HepG2 (cell line): ENCODE measurements around the gene DPH7. TPM values are rescaled to one million over a fixed set of nuclear protein-coding genes. Genes with fewer than 3 reads are reported as not detected.
"Not testable (repeated sequence)": the region's sequence is repeated elsewhere in the genome, so short reads cannot be mapped to it uniquely, and the experiment has no call there.

Source experiments
- ATAC-seq: fragments of 200-7000 bp; cut with Tn5 transposase; 3 replicates; pipeline ENCODE4 v1.9.1; 2020; ENCODE audit warnings: mild to moderate bottlenecking, moderate library complexity
- BruUV-seq: library from RNA; stranded (reverse); fragments of 400-500 nt; replicated peaks from 2 replicates; lab custom pipeline; 2021; lab: Mats Ljungman, UMichigan
- CTCF ChIA-PET: fragments of 300-600 bp; formaldehyde crosslinking; extraction: SDS; loops from one replicate; lab custom pipeline; 2021; ENCODE audit warnings: low total read pairs, inconsistent platforms, low intra/inter-chr PET ratio; lab: Yijun Ruan, JAX
- POLR2A ChIA-PET: fragments of 350-600 bp; sonication (Branson Sonifier 250); formaldehyde crosslinking; loops from one replicate; lab custom pipeline; 2020; ENCODE audit warnings: antibody characterized with exemption, inconsistent platforms; lab: Yijun Ruan, JAX
- DNase-seq: peaks from one replicate; pipeline ENCODE4 v3.0.0-alpha.2; 2015; ENCODE audit warnings: low spot score
- FAIRE-seq: peaks from 3 replicates; lab custom pipeline; 2011; peaks lifted over from hg19 to GRCh38; lab: Jason Lieb, UNC
- H2AFZ ChIP-seq: one replicate; pipeline ENCODE4 v1.6.1; 2011; ENCODE audit warnings: low read length, inconsistent platforms
- H3K27ac ChIP-seq: fragments of 300-600 bp; 3 replicates; pipeline ENCODE4 v1.8.0; 2011; ENCODE audit warnings: mixed run types, mild to moderate bottlenecking, mixed read lengths, low read length, inconsistent platforms; ENCODE audit not compliant: insufficient read depth; ENCODE audit errors: extremely low read length
- H3K27me3 ChIP-seq, 2 experiments: fragments of 200-600 bp in 1 of 2; 2 replicates in 1 of 2; 3 replicates in 1 of 2; pipeline versions ENCODE4 v1.6.0 to v1.8.0; 2011; ENCODE audit warnings: low read length in 2 of 2, mild to moderate bottlenecking in 2 of 2, moderate library complexity in 2 of 2, inconsistent platforms in 1 of 2; ENCODE audit not compliant: insufficient read depth in 2 of 2, control insufficient read depth in 1 of 2
- H3K36me3 ChIP-seq, 2 experiments: fragments of 200-600 bp in 1 of 2; replicated peaks in 1 of 2; 2 replicates in 1 of 2; 3 replicates in 1 of 2; pipeline versions ENCODE4 v1.5.1 to v1.8.0; 2011; ENCODE audit warnings: low read length in 2 of 2, inconsistent platforms in 1 of 2; ENCODE audit not compliant: insufficient read depth in 2 of 2, control insufficient read depth in 1 of 2
- H3K4me1 ChIP-seq: 2 replicates; pipeline ENCODE4 v1.5.1; 2012; ENCODE audit warnings: low read length, inconsistent platforms; ENCODE audit not compliant: insufficient read depth
- H3K4me2 ChIP-seq: 2 replicates; pipeline ENCODE4 v1.6.0; 2011; ENCODE audit warnings: low read depth, low read length, inconsistent platforms
- H3K4me3 ChIP-seq, 3 experiments: fragments of 200-600 bp in 1 of 3; sonication (generic), shearing (Covaris generic) in 1 of 3; replicated peaks in 1 of 3; 2 replicates each; pipeline ENCODE4 v1.5.1; 2011 to 2016; ENCODE audit warnings: low read length in 3 of 3, inconsistent platforms in 2 of 3, low read depth in 2 of 3, mild to moderate bottlenecking in 2 of 3, control low read depth in 1 of 3, mixed read lengths in 1 of 3; ENCODE audit not compliant: insufficient read depth in 1 of 3
- H3K79me2 ChIP-seq: one replicate; pipeline ENCODE4 v1.6.1; 2011; ENCODE audit warnings: low read length, inconsistent platforms; ENCODE audit not compliant: insufficient read depth
- H3K9ac ChIP-seq: 2 replicates; pipeline ENCODE4 v1.6.0; 2011; ENCODE audit warnings: mild to moderate bottlenecking, low read depth, low read length, inconsistent platforms; ENCODE audit not compliant: insufficient read depth
- H3K9me3 ChIP-seq: 2 replicates; pipeline ENCODE4 v1.5.1; 2012; ENCODE audit warnings: mild to moderate bottlenecking, low read length
- H4K20me1 ChIP-seq: 2 replicates; pipeline ENCODE4 v1.6.0; 2011; ENCODE audit warnings: inconsistent platforms, mild to moderate bottlenecking, low read length, moderate library complexity; ENCODE audit not compliant: insufficient read depth
- FOSL2 ChIP-seq: sonication (generic); formaldehyde crosslinking; IDR thresholded peaks from 2 replicates; pipeline ENCODE4 v1.4.0; 2020; ENCODE audit warnings: missing genetic modification reagents
- RXRB ChIP-seq: IDR thresholded peaks from 2 replicates; pipeline ENCODE4 v1.6.1; 2016; ENCODE audit warnings: borderline replicate concordance, missing genetic modification reagents, missing compliant biosample characterization
- SCMH1 ChIP-seq: sonication (generic); formaldehyde crosslinking; IDR thresholded peaks from 2 replicates; pipeline ENCODE4 v1.9.0; 2021; ENCODE audit warnings: missing genetic modification reagents, mild to moderate bottlenecking, borderline replicate concordance
- TBX3 ChIP-seq: fragments of 450-650 bp; IDR thresholded peaks from 2 replicates; pipeline ENCODE4 v1.6.1; 2017; ENCODE audit warnings: antibody characterized with exemption, mild to moderate bottlenecking, inconsistent platforms, borderline replicate concordance
- WIZ ChIP-seq: sonication (generic); formaldehyde crosslinking; IDR thresholded peaks from 2 replicates; pipeline ENCODE4 v1.5.1; 2020; ENCODE audit warnings: mild to moderate bottlenecking, missing genetic modification reagents
- ZBTB33 ChIP-seq: sonication (generic); formaldehyde crosslinking; IDR thresholded peaks from 2 replicates; pipeline ENCODE4 v1.4.0; 2020; ENCODE audit warnings: missing genetic modification reagents
- WGBS: methylation state at CpG from one replicate; pipeline ENCODE4 v1.1.6; 2017; ENCODE audit warnings: low lambda C conversion rate; 5-methylcytosine and 5-hydroxymethylcytosine counted together
- in situ Hi-C: cut with HindIII; loops from 2 replicates; pipeline ENCODE4 v1.10.0; 2017; ENCODE audit warnings: low pct_unique_long_range_greater_than_20kb; ENCODE audit not compliant: extremely low pct_ligation_motif_present
- intact Hi-C: fragments of 100-400 bp; cut with micrococcal nuclease; formaldehyde crosslinking; loops from one replicate; pipeline ENCODE4 v1.10.0; 2022; ENCODE audit not compliant: unreplicated experiment
- polyA plus RNA-seq, 8 experiments: library from polyadenylated mRNA; depleted of rRNA in 3 of 8; stranded (reverse) in 7 of 8; unstranded in 1 of 8; fragments of >200 nt; fragmentation: Illumina TruSeq in 4 of 8; extraction: Trizol in 4 of 8; gene quantifications; 2 replicates each; pipeline versions ENCODE4 v1.2.1 to v1.2.3, GENCODE V29; 2011 to 2016; ENCODE audit warnings: low read depth in 4 of 8, missing spikeins in 1 of 8, mixed read lengths in 1 of 8; ENCODE audit not compliant: insufficient read depth in 1 of 8
- total RNA-seq, 5 experiments: library from RNA; depleted of rRNA; stranded (reverse); fragments of >200 nt; fragmentation: Illumina TruSeq; extraction: Trizol; gene quantifications; 2 replicates each; pipeline ENCODE4 v1.2.3, GENCODE V29; 2016; ENCODE audit warnings: low read depth in 1 of 5

Gene DPH7
- total and polyA plus RNA-seq, 2 of the 13 experiments (the other 11 are each of a cell fraction or from before 2014, with no cell fraction given), result 27.6 to 31.6 TPM

DNA sequence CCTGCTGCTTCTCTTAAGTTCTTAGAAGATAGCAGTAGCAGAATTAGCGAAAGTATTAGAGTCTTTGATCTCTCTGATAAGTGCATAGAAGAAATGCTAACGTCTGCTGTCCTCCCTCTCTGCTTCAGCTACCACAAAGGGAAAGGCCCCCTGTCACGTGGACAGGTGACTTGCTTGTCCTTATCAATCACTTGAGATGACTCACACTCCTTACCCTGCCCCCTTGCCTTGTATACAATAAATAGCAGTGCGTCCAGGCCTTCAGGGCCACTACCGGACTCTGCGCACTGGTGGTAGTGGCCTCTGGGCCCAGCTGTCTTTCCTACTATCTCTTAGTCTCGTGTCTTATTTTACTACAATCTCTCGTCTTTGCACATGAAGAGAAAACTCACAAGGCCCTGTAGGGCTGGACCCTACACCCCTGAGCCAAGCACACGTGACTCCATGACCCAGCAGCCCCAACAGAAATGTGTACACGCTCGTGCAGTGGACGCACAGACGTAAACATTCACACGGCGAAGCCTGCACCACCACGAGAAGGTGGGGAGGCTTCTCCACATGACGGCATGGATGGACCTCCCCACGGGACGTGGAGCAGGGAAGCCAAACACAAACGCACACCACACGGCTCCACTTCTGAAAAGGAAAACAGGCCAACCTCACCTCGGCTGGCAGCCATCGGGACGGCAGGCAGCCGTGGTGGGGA is 66.8 kb downstream of the DPH7 start:
- POLR2A ChIA-PET, result no interaction called here
- TF ChIP-seq RXRB (CRISPR knock-in tag), result no peak
- TF ChIP-seq FOSL2 (CRISPR knock-in tag), result peak; percentile 58
- TF ChIP-seq WIZ, result no peak
- TF ChIP-seq SCMH1 (CRISPR knock-in tag), result no peak
- TF ChIP-seq TBX3, result no peak
- H3K4me3 ChIP-seq, result no peak overlapping the region
- CTCF ChIA-PET, result no interaction called here
- in situ Hi-C loops, result no loop called here
- FAIRE-seq (no peak), ATAC-seq (no peak), DNase-seq (no peak)
- H3K9me3 ChIP-seq, result peaks cover 3% of the 10 kb centered on the region; the same call in 1 of the 2 replicates
- peak overlapping the region; percentile 24 for H3K27ac ChIP-seq
- H3K4me1 ChIP-seq, result peaks cover 3% of the 10 kb centered on the region
- no peak overlapping the region for H3K9ac ChIP-seq
- no peak overlapping the region for H3K4me2 ChIP-seq
- no peaks in the 10 kb centered on the region for H4K20me1 ChIP-seq
- intact Hi-C loops, result no loop called here
- BruUV-seq, result no TSS peak
- no peaks in the 10 kb centered on the region; a peak in 1 of 5 replicates for H3K27me3 ChIP-seq
- no peak overlapping the region for H2AFZ ChIP-seq
- 46% methylated on average over 20 of the region's 25 CpGs for WGBS
- H3K36me3 ChIP-seq, result no peaks in the 10 kb centered on the region
- no peaks in the 10 kb centered on the region for H3K79me2 ChIP-seq

DNA sequence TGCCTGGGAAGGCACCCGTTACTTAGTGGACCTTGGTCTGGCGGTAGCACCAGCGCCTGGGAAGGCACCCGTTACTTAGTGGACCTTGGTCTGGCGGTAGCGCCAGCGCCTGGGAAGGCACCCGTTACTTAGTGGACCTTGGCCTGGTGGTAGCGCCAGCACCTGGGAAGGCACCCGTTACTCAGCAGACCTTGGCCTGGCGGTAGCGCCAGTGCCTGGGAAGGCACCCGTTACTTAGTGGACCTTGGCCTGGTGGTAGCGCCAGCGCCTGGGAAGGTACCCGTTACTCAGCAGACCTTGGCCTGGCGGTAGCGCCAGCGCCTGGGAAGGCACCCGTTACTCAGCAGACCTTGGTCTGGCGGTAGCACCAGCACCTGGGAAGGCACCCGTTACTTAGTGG is 67.6 kb downstream of the DPH7 start:
- intact Hi-C loops, H3K9me3 ChIP-seq, BruUV-seq, POLR2A ChIA-PET, H3K4me2 ChIP-seq, FAIRE-seq, ATAC-seq, CTCF ChIA-PET, H4K20me1 ChIP-seq, H3K4me3 ChIP-seq, H2AFZ ChIP-seq: not testable (repeated sequence)
- peak overlapping the region; percentile 24 for H3K27ac ChIP-seq
- WGBS, result 82% methylated on average over 4 of the region's 22 CpGs
- peak; percentile 95 for TF ChIP-seq ZBTB33
- TF ChIP-seq, all 625 proteins: peak for 1; not testable (repeated sequence) for 624
- H3K79me2 ChIP-seq, H3K27me3 ChIP-seq, H3K36me3 ChIP-seq, in situ Hi-C loops, H3K9ac ChIP-seq, DNase-seq: not testable (repeated sequence)
- peaks cover 11% of the 10 kb centered on the region for H3K4me1 ChIP-seq
